HL-60 (cell line): ENCODE data around the gene UBAC2.

Experiments
- CTCF ChIP-seq: IDR thresholded peaks from one replicate; pipeline ENCODE4 v1.5.1; 2011; ENCODE audit warnings: low read length, control low read depth, inconsistent platforms; ENCODE audit not compliant: insufficient read depth
- POLR2AphosphoS5 ChIP-seq: IDR thresholded peaks from 2 replicates; pipeline ENCODE4 v1.6.1; 2012; ENCODE audit warnings: low read depth
- REST ChIP-seq: IDR thresholded peaks from 2 replicates; pipeline ENCODE4 v1.6.1; 2012; ENCODE audit warnings: low read depth; ENCODE audit not compliant: insufficient replicate concordance

- TF ChIP-seq CTCF (no peak), REST (no peak), POLR2AphosphoS5 (no peak)
Measured at GRCh38 chr13:99288089-99288488, 87.4 kb downstream of the UBAC2 start.
